CMK (cell line): Measurements from ENCODE around the gene COL4A6.
"Not testable (repeated sequence)": the region's sequence is repeated elsewhere in the genome, so short reads cannot be mapped to it uniquely, and the experiment has no call there.

Source experiments
- DNase-seq: peaks from one replicate; pipeline ENCODE4 v3.0.0-alpha.2; 2010; ENCODE audit warnings: low read depth

COL4A6 gene

GRCh38 chrX:108438110-108438623 lies at the start of gene COL4A6:
Gene COL4A6 (minus strand): TSS chrX:108438422. CDS start chrX:108438196, 226 bp downstream.
- DNase-seq: no peak

DNA sequence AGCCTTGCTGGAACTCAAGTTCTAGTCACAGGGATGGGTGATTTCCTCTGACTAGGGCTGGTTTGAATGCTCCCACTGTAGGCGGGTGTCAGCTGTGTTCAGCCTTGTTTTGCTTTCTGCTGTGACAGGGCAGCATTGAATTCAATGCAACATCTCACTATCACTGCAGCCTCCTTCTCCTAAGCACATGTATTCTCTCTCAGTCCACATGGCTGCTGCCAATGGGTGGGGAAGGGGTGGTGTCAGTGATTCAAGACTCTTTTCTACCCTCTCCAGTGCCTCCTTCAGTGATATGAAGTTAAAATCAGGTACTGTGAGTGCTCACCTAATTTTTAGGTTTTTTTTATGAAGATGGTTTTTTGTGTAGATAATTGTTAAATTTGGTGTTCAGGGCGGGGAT lies 47.7 kb upstream of the COL4A6 start:
- no peak for DNase-seq

- DNase-seq: no peak
Observed at GRCh38 chrX:108484251-108484650, 46.0 kb upstream of the COL4A6 start.

- DNase-seq: not testable (repeated sequence)
Observed at GRCh38 chrX:108481528-108481927, 43.3 kb upstream of the COL4A6 start.

DNA sequence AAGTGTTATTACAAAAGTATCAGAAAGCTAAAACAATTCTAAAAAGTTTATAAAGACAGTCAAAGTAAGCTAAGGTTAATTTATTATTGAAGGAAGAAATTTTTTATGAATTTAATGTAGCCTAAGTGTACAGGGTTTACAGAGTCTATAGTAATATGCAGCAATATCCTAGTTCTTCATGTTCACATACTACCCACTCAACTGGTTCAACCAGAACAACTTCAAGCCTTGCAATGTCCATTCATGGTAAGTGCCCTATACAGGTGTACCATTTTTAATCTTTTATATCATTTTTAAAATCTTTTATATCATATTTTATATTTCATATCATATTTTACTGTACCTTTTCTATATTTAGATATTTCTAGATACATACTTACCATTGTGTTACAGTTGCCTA lies 35.8 kb upstream of the COL4A6 start:
- DNase-seq: no peak

- no peak for DNase-seq
Observed at GRCh38 chrX:108468486-108468885, 30.3 kb upstream of the COL4A6 start.

DNA sequence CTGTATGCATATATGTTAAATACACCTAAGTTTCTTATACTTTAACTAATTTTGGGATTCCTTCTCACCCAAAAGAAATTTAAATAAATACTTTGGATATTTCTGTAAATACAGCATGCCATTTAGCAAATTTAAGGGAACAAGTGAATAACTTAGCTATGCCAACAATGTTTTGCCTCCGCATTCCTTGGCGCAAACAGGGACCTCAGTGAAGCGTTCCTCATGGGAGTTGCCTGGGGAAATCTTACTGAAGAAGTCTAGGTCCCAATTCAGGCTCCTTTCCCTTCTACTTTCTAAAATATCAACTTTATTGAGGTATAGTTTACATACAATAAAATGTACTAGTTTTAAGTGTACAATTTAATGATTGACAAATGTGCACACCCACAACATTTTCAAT lies 26.4 kb upstream of the COL4A6 start:
- no peak for DNase-seq

DNA sequence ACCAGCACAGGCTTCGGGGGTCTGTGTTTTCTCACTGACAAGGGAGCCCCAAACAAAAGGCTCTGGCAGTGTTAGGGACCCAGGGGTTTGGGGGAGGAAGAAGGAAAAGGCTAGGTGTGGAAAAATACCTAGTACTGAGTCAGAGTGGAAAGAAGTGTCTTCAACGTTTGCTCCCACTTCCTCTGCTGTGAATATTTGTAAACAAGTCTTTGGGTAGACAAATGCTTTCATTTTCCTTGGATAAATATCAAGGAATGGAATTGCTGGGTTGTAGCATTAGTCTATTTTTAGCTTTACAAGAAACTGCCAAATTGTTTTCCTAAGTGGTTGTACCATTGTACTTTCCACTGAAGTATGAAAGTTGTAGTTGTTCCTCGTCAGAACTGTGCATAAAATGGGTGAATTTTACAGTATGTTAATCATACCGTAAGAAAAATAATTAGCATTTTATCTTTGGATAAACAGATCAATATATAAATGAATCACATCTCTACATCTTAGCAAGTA lies 18.8 kb upstream of the COL4A6 start:
- no peak for DNase-seq

GRCh38 chrX:108453841-108454240 lies 15.6 kb upstream of the COL4A6 start:
- no peak for DNase-seq

GRCh38 chrX:108447303-108447702 lies 9.1 kb upstream of the COL4A6 start:
- DNase-seq: no peak

- no peak for DNase-seq
Observed at GRCh38 chrX:108442901-108443464, 4.8 kb upstream of the COL4A6 start.

DNA sequence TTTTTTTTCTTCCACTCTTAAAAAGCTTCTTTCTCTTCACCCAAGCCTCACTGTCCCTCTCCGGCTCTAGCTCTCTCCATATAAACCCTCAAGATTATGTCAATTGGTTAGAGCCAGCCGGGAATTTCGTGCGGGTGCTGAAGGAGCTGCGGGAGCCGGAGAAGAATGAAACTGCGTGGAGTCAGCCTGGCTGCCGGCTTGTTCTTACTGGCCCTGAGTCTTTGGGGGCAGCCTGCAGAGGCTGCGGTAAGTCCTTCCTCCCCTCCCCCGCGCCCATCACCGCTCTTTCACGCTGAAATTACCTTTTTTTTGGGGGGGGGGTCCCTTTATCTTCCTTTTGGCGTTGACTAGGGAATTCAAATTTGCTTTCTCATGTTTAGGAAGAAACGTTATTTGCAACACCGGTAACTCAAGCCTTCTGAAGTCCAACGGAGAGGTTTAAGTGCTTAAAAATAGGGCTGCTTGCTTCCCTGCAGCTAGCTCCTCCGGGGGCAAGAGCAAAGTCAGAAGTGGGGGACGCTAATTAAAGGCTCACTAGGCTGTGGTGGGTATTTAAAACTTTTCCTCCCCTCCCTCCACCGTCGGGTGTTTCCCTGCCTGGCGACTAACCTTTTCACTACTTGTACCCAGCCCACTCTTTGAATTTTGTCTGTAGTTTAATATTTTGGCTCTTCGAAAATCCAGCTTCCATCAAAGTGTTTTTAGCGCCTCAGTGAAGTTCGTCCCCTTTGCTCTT lies 1.9 kb upstream of the COL4A6 start:
- DNase-seq: no peak

DNA sequence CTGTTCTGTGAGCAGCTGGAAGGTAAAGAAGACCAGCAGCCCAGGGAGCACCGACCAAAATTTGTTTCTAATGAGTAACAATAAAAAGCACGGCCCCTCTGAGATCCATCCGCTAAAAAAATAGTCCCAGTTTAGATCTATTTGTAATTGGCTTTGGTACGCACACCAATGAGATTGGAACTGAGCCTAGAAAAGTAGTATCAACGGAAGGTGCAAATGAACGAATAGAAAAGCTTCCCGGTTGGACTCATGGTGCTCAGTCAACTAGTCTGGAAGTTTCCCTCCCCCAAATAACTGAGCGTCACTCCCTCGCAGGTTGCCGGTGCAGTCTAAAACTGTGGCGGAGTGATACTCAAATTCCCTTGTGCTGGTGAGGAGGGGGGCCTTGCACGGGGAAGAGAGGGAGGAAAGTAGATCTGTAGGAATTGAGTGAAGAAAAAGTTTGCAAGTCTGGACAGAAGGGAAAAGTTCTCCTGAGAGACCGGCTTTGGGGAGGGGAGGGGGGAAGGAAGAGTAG lies 1.3 kb upstream of the COL4A6 start, which contains the start of gene COL4A5:
TSS of gene COL4A5 (plus strand) at position 413 of the 517 bp plus-strand sequence. CDS start 288 bp downstream, outside the sequence.
- DNase-seq: no peak

- DNase-seq: no peak
Observed at GRCh38 chrX:108437349-108438109, 693 bp downstream of the COL4A6 start.

DNA sequence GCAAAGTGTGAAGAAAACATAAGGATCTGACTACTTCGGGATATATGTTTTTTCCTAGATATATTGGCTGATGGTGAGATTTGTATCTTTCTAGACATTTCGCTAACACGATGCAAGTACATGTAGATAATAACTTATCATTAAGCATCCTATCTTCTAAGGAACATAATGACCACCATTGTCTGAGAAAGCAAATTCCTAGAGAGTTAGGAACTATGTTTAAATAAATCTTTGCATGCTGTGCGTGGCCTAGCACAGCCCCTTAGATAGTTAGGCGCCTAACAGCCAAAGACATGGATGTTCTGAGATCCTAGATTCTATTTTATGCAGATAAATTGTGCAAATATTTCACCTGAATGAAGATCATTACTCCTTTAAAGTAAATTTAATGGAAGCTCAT lies 3.0 kb downstream of the COL4A6 start:
- no peak for DNase-seq

DNA sequence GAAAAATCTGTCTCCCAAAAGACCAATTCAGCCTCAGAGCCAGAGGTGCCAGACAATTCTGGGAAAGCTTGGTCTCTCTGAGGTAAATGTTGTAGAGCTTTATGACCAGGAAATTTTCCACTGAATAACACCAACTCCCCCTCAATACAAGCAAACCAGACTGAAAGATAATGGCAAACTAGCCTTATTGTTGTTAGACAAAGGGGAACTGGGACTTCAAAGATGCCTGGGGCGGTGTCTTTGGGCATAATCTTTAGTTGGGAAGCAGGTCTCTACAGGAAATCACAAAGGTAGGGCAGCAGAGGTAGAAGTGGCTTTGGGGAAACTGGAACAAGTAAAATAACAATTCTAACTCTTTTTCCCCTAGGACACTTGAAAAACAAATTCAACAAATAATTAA lies 12.0 kb downstream of the COL4A6 start:
- no peak for DNase-seq

GRCh38 chrX:108420481-108420880 lies 17.7 kb downstream of the COL4A6 start:
- no peak for DNase-seq

DNA sequence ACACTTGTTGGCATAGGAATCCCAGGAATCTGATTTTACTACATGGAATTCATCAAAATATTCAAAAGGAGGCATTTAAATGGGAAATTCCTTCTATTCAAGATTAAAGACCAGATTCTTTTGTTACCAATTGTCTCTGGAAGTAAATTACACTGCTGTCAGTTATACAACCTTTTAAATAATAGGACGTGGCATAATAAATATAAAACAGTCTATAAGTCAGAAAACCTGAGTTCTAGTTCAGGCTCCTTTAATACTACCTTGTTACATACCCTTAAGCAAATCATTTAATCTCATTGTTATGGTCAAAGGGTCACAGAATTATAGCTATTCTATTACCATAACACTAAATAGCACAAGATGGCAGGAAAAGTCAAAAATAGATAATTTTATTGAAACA lies 18.8 kb downstream of the COL4A6 start:
- DNase-seq: no peak

GRCh38 chrX:108417257-108417656 lies 21.0 kb downstream of the COL4A6 start:
- no peak for DNase-seq

GRCh38 chrX:108415891-108416290 lies 22.3 kb downstream of the COL4A6 start:
- DNase-seq: no peak

DNA sequence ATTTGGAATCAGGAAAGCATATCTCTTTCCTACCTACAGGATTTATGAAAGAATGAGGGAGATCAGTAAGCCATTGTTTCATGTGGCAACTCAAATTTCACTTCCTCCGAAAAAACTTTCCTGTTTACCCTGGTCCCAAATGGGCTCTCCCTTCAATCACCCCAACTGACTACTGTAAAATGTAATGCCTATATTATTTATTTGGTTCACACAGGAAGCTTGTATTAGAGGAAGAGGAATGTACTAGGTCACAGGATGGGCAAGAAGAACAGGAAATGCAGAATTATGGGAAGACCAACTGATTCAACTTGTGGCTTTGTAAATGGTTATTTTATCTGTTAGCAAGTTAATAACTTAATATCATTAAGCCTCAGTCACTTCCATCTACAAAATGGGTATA lies 23.1 kb downstream of the COL4A6 start:
- no peak for DNase-seq

DNA sequence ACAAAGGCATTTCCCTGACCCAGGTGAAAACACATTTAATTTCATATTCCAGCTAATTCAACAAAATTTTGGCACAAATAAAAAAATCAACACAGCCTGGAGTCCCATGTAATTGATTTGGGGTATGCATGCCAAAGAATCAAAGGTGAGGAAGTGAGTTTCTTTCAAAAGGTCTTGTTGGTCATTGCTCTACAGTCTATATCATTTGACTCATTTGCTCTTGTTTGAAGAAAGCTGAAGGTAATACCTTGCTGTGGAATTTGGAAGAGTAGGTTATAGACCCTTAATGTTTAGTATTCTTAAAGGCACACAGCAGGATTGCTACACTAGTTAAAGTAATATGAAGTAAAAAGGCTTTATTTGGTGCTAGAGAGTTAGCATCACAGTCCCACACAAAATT lies 25.4 kb downstream of the COL4A6 start:
- DNase-seq: no peak
